NB4 (cell line): Measurements from ENCODE around the gene ASPG.

ENCODE experiments used
- CTCF ChIP-seq: IDR thresholded peaks from one replicate; pipeline ENCODE4 v1.5.1; 2012; ENCODE audit warnings: low read depth, low read length
- MYC ChIP-seq: IDR thresholded peaks from 2 replicates; pipeline ENCODE4 v1.6.1; 2011; ENCODE audit warnings: low read depth, low read length
- POLR2A ChIP-seq: IDR thresholded peaks from 2 replicates; pipeline ENCODE4 v1.6.1; 2011; ENCODE audit warnings: mild to moderate bottlenecking; ENCODE audit not compliant: insufficient read length; ENCODE audit errors: extremely low read depth

- no peak for TF ChIP-seq POLR2A
- no peak for TF ChIP-seq CTCF
- no peak for TF ChIP-seq MYC
Measured at GRCh38 chr14:104141621-104142091, 56.2 kb downstream of the ASPG start.
